Measurements from ENCODE around the gene HOXD12. TPM values are rescaled to one million over a fixed set of nuclear protein-coding genes. Genes with fewer than 3 reads are reported as not detected.

The HOXD12 gene
- total RNA-seq, 1 experiment from 2014 or later, result 0.42 TPM

DNA sequence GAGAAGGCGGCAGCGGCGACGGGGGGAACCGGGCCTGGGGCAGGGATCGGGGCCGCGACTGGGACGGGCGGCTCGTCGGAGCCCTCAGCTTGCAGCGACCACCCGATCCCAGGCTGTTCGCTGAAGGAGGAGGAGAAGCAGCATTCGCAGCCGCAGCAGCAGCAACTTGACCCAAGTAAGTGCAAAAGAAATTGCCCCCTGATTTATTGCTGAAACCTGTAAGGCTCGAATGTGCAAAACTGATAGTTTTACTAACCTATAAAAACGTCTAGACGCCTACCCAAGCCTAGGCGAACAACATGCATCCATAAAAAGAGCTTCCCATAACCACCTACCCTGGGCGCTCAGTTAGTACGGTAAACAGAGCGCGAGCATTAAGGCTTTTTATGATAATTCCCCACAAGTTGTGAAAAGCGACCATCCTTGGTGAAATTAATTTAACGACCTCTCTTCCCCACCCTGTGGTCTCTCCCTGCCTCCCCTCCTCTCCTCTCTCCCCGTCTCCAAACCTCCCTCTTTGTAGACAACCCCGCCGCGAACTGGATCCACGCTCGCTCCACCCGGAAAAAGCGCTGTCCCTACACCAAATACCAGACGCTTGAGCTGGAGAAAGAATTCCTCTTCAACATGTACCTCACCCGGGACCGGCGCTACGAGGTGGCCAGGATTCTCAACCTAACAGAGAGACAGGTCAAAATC is 24.0 kb downstream of the HOXD12 start:
- in situ Hi-C loops (cut with HindIII; ENCODE audit: low pct_unique_long_range_greater_than_20kb, low sequenced_read_pairs), result no loop called here
- no peak for DNase-seq (ENCODE audit: low read depth, low spot score)

DNA sequence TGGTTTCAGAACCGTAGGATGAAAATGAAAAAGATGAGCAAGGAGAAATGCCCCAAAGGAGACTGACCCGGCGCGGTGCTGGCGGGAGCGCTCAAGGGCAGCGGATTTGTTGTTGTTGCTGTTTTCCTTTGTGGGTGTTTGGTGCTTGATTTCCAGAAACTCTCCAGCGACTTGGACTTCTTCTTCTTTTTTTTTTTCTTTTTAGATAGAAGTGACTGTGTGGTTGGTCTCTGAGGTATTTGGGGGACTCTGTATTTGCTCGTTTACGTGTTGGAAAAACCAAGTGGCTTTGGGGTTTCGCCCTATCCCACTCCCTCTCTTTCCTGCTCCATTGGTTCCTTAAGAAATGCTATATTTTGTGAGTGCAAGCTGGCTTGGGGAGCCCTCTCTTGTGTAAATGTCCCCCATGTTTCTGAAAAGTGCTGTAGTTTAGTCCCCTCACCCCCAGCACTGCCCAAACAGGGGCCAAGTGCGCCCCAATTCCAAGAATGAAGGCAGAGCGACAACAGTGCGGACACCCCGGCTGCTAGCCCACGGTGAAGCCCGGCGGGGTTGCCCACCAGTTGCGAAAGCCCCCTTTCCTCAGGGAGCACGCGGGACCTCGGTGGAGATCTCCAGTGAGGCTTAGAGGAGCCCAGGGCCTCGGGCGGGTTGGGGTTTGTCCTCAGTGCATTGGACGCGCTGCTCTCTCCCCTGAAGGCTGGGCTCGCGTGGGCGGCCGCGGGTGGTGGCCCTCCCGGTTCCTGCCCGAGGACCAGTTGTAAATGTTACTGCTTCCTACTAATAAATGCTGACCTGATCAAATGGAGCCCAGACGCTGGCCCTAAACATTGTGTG is 24.7 kb downstream of the HOXD12 start:
- in situ Hi-C loops (cut with HindIII; ENCODE audit: low pct_unique_long_range_greater_than_20kb, low sequenced_read_pairs), result no loop called here
- no peak for DNase-seq (ENCODE audit: low read depth, low spot score)

DNA sequence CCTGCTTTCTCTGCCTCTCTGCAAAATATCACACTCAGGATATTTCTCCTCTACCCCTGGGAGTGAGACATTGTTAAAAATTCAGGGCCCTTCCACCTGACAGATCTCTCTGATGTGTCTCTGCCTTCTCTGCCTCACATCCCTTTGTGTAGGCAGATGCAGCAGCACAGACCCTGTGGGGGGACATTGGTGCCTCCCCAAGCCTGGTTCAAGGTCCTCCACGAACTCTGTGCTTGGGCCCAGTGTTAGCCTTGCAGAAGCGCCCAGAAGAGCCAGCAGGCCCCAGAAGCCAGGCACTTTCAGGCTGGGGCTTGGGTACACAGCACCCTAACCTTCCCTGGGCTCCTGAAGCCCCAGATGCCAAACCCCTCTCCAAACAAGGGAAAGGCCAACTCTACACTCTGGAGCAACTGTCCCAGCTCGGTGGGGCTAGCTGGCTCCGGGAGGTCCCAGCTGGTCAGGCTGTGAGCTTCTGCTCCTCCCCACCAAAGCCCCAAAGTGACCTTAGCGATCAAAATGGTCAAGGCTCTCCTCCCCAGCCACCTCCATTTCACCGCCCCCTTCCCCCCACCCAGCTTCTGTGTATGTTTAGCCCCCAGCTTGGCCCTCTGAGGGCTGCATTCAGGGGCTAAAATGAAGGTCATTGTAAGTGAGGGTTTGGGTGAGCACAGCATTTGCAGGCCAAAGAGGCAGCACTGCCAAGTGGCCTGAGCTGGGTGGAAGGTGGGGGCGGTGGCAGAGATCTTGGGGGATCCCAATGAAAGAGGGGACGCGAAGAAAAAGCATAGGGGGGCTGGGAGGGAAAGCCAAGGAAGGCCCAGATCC is 25.6 kb downstream of the HOXD12 start:
- DNase-seq (ENCODE audit: low read depth, low spot score), result no peak
- in situ Hi-C loops (cut with HindIII; ENCODE audit: low pct_unique_long_range_greater_than_20kb, low sequenced_read_pairs), result no loop called here

DNA sequence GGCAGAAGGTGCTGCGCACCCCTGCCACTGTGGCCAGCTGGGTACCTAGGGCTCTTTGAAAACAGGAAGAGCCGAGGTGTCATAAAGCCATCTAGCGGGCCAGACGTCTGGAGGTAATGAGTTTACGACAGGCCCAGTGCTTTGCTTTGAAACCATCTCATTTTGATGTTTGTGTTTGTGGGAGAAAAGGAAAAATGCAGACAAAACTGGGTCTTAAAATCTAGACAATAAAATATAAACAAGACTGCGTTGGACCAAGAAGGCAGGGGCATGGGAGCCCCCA is 26.1 kb downstream of the HOXD12 start:
- DNase-seq (ENCODE audit: low read depth, low spot score), result no peak
- in situ Hi-C loops (cut with HindIII; ENCODE audit: low pct_unique_long_range_greater_than_20kb, low sequenced_read_pairs), result no loop called here

DNA sequence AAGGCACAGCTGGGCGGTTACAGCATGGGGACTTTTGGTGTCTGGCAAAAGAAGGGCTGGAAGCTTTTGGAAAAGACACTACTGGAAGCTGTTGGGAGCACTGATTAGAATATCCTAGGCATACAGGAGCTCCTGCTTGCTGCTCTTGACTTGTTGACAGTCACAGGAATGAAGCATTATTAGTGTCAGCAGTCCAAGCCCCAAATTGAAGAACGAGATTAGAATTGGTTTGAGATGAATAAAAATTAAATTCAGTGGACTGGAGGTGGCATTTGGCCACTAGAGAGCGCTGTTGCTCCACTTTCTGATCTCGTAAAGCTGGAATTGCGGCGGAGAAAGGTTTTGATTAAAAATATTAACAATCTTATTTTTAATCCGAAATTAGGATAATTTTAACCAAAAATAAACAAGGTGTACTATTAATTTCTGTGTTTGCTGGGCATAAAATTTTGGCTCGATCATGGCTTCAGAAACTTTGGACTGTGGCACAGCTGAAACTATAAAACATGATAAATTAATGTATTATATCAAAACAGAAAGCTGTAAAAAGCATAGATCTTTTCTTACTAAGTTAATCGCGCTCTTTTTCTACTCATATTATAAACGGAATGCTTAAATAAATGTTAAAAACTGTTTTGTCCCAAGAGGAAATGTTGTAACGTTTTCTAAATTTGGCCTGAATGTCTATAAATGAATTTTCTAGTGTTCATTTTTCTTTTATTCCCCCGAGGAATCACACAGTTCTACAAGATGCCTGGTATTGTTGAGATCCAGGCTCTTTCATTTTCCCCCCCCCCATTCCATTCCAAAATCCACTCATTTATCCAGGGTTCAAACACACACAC is 27.6 kb downstream of the HOXD12 start:
- peak; percentile 62 for DNase-seq (ENCODE audit: low read depth, low spot score)
- in situ Hi-C loops (cut with HindIII; ENCODE audit: low pct_unique_long_range_greater_than_20kb, low sequenced_read_pairs), result no loop called here

DNA sequence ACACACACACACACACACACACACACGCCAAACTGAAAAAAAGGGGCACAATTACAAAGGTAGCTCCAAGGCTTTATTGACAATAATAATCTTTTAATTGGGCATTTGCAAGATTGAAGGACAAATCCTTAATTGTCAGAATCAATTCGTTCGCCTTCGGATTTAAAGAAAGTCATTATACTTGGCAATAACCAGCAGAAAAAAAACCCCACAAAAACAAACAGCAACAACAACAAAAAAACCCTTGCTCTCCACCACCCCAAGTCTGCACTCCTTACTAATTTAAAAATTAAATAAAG is 28.1 kb downstream of the HOXD12 start:
- no peak for DNase-seq (ENCODE audit: low read depth, low spot score)
- in situ Hi-C loops (cut with HindIII; ENCODE audit: low pct_unique_long_range_greater_than_20kb, low sequenced_read_pairs), result no loop called here

DNA sequence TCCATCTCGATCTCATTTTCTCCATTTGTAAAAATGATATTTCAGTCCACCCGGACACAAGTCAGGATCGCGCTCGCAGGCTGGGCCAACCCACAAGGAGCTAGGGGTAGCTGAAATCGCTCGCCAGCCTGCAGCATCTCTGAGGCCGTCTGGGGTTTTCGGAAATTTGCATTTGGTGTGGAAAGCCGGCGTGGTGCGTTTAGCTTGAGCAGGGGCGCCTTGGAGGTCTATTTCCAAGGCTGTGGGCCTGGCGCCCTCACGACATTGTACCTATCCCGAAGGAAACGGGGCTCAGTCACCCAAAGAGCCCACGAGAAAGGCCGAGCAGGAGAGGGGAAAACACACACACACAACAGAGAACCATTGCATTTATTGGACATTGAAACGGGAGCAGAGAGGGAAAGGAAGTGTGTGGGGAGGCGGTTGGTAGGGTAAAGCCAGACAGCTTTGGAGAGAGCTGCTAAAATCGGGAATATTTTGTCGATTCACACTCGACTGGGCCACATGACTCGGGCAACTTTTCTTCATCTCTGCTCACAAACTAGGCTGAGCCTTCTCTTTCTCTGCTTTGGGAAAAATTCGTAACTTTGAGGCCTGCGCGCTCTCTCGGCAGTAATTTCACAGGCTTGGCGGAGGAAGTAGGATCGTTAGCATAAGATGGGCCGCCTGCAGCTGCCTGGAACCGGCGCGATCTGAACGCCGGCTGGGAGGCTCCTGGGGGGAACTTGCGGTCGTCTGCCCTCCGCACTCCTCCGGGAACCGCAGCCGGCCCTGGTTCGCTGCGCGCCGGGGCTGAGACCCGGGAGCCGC is 28.8 kb downstream of the HOXD12 start:
- DNase-seq (ENCODE audit: low read depth, low spot score), result no peak
- in situ Hi-C loops (cut with HindIII; ENCODE audit: low pct_unique_long_range_greater_than_20kb, low sequenced_read_pairs), result no loop called here

DNA sequence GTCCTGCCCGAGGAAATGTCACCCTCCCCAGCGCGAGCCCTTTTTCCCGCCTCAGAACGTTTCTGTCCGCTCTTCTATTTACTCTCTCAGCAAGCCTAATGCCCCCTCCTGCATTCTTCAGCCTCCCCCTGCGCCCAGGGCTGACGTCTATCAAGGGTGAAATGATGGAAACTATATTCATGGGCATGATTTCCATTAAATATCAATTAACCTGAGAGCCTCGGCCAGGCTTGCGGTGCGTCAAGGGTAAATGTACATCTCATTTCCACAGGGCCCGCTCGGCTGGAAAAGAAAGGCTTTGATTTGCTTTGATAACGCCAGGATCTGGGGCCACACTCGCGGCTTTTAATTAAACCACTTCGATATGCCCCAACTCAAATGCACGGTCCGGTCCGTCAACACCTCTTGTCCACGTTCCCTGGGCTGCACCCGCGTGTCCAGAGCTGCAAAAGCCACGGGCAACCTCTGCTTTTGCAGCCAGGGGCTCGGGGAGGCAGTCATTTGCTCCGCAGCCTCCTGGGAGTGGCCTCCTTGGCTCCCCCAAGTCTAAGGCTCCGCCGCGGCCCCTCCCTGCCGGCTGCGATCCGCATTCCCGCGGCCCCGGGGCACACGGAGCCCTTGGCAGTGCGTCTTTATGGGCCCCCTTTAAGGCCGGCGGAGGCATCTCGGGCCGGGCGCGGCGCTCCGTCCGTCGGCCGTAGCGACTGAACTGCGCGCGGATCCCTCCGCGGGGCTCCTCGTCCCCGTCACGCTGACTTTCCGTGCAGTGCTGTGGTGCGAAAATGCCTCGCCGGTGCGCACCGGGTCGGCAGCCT is 29.6 kb downstream of the HOXD12 start, which contains the start of gene HOXD8:
TSS of gene HOXD8 (plus strand) at position 724 of the 815 bp plus-strand sequence. CDS start 662 bp downstream, outside the sequence.
- peak; percentile 71 for DNase-seq (ENCODE audit: low read depth, low spot score)
- in situ Hi-C loops (cut with HindIII; ENCODE audit: low pct_unique_long_range_greater_than_20kb, low sequenced_read_pairs), result no loop called here

DNA sequence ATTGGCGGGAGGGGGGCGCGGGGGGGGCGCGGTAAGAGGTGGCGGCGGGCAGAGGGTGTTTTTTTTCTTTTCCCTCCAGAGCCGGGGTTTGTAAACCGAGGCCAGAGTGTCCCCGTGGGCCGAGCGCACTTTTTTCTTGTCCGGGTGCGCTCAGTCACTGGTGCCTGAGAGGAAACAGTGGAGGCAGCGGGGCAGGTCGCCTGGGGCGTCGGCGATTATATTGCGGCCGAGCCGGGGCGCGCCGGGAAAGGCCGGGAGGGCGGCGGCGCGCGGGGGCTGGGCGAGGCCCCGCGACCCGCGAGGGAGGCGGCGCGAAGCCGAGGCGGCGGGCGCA is 30.2 kb downstream of the HOXD12 start:
- in situ Hi-C loops (cut with HindIII; ENCODE audit: low pct_unique_long_range_greater_than_20kb, low sequenced_read_pairs), result no loop called here
- no peak for DNase-seq (ENCODE audit: low read depth, low spot score)

DNA sequence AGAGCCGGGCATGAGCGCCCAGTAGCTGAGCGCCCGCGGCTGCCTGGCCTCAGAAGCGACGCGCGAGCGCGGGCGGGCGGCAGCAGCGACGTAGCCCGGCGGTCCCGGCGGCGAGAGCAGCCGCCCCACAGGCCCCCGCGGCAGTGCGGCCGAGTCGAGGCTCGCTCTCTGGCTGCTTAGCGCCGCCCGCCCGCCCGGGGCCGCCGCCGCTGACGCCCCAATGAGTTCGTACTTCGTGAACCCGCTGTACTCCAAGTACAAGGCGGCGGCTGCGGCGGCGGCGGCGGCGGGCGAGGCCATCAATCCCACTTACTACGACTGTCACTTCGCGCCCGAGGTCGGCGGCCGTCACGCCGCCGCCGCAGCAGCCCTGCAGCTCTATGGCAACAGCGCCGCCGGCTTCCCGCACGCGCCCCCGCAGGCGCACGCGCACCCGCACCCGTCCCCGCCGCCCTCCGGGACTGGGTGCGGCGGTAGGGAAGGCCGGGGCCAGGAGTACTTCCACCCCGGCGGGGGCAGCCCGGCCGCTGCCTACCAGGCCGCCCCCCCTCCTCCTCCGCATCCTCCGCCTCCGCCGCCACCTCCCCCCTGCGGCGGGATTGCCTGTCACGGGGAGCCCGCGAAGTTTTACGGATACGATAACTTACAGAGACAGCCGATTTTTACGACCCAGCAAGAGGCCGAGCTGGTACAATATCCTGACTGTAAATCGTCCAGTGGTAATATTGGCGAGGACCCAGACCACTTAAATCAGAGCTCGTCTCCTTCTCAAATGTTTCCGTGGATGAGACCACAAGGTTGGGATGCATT is 30.8 kb downstream of the HOXD12 start:
- DNase-seq (ENCODE audit: low read depth, low spot score), result peak; percentile 61
- in situ Hi-C loops (cut with HindIII; ENCODE audit: low pct_unique_long_range_greater_than_20kb, low sequenced_read_pairs), result no loop called here

DNA sequence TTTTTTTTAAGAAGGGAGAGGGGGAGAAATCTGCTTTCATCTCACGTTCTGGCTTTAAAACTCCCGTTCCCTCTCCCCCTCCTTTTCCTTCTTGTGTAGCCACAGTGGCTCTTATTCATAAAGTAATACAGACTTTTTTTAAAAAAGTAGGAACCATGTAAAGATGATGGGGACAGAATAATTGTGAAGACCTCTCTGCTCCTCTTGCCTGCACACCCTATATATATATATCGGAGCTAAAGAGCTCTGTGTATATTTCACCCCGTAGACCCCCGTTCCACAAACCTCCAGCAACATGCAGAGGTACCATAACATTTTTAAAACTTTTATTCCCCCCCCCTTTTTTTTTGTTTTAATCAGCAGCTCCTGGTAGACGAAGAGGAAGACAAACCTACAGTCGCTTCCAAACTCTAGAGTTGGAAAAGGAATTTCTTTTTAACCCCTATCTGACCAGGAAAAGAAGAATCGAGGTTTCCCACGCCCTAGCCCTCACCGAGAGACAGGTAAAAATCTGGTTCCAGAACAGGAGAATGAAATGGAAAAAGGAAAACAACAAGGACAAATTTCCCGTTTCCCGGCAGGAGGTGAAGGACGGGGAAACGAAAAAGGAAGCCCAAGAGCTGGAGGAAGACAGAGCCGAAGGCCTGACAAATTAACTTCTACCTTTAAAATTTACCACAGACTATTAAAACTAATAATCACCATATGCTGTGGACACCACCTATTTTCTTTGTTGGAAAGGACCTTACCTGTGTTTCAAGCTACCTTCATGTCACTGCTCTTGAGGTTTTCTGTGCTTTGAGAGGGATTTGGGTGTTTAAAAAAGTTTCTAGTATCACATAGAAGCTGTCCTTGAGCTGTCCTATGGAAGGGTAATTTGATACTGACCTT is 31.6 kb downstream of the HOXD12 start:
- no peak for DNase-seq (ENCODE audit: low read depth, low spot score)
- in situ Hi-C loops (cut with HindIII; ENCODE audit: low pct_unique_long_range_greater_than_20kb, low sequenced_read_pairs), result no loop called here

DNA sequence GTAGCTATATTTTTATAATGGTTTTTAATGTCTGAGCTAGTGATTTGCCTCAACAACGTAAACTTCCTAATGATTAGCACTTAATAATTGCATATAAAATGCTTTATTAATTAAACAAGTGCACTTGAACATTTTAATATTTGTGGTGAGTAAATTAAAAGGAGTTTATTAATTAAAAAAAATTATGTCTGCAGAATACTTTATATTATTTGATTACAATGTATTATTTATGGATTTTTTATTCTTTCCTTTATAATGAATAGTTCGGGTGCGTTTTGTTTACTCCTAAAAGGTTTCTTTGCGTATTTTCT is 32.2 kb downstream of the HOXD12 start:
- no peak for DNase-seq (ENCODE audit: low read depth, low spot score)
- in situ Hi-C loops (cut with HindIII; ENCODE audit: low pct_unique_long_range_greater_than_20kb, low sequenced_read_pairs), result no loop called here

DNA sequence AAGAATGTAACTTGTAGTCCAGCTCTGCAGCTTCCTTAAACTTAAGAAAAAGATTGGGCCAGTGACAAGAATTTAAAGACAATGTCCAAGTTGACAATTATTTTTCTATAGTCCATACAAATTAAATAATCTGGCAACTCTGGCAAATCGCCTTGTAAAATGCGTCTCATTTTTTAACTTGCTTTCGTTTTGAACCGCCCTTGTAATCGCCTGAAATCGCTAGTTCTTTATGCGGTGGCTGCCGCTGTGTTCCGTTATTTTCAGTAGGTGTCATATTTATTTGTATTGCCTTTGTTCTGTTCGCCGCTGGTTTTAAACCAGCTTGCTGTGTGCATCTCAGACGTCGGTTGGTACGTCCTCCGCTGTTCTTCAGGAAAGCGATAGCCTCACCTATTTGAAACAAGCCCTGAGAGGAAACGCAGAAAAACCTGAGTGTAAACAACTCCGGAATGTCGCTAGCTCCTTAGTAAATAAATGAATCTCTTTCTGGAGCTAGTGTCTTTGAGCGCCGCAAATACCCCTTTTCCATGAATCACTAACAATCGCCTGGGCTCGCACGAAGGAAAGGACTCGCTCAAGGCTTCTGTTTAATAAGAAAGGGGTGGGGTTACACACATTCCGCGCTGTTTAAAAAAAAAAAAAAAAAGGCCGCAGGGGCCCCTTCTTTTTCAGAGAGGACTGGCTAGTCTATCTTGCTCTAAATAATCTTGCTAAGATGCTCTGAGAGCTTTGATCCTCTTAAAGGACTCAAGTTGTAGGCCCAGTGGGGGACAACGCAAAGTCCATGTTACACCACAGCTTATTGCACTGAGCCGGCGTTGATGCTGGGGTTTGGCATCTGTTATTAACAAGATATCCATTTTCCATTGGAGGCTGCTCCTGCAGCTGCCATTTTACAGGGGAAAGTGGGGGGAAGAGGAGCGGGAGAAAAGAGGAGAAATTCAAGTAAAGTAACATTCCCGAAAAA is 32.9 kb downstream of the HOXD12 start:
- in situ Hi-C loops (cut with HindIII; ENCODE audit: low pct_unique_long_range_greater_than_20kb, low sequenced_read_pairs), result no loop called here
- DNase-seq (ENCODE audit: low read depth, low spot score), result no peak

DNA sequence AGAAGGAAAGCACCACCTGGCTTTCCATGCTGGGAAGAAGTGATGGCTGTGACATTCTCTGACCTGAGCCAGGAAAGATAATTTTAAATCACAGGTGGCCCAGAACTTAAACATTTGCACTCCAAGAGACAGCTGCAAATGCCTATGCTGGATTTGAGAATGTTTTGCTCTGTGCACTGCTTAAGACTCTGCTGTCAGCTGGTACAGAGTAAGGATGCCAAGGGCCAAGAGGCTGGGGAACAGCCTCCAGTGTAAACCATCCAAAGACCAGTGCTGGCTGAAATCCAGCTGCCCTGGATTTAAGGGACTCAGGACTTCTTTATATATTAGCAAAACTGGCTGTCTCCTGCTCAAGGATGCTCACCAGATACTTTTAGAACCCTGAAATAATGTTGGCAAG is 33.8 kb downstream of the HOXD12 start:
- in situ Hi-C loops (cut with HindIII; ENCODE audit: low pct_unique_long_range_greater_than_20kb, low sequenced_read_pairs), result no loop called here
- DNase-seq (ENCODE audit: low read depth, low spot score), result no peak
